ENCODE data around the gene CFAP61. TPM values are rescaled to one million over a fixed set of nuclear protein-coding genes. Genes with fewer than 3 reads are reported as not detected.
A peak's percentile ranks its signal among the peaks of the same experiment; 100 is the strongest.

The CFAP61 gene
- total RNA-seq, 2 donors from 2014 or later = 1.0 to 1.9 TPM

DNA sequence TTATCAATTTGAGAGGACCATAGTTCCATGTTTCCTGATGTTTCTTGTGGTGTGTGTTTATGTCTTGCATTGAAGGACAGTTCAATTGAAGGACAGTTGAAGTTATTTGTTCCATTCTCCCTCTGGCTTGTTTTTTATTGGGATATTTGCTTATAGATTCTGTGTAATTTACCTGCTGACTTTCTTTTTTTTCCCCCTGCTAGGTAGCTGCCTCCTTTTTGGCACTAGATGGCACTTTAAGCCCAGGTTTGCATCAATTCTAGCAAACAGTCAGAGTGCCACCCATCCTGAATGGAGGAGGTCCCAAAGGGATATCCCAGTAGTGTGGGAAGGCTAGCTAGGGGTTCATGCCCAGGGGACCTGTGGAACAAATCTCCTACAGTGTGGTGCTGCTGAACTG, 78.1 kb downstream of the CFAP61 start:
- Histone ChIP-seq H3K4me3 (no peak overlapping the region), H3K27me3 (no peaks in the 10 kb centered on the region), H3K9me3 (peaks cover 0 to 39% of the 10 kb centered on the region in 2 donors), H3K27ac (no peak overlapping the region), H3K4me1 (no peaks in the 10 kb centered on the region), H3K36me3 (no peaks in the 10 kb centered on the region)
- TF ChIP-seq, protein P1, sequence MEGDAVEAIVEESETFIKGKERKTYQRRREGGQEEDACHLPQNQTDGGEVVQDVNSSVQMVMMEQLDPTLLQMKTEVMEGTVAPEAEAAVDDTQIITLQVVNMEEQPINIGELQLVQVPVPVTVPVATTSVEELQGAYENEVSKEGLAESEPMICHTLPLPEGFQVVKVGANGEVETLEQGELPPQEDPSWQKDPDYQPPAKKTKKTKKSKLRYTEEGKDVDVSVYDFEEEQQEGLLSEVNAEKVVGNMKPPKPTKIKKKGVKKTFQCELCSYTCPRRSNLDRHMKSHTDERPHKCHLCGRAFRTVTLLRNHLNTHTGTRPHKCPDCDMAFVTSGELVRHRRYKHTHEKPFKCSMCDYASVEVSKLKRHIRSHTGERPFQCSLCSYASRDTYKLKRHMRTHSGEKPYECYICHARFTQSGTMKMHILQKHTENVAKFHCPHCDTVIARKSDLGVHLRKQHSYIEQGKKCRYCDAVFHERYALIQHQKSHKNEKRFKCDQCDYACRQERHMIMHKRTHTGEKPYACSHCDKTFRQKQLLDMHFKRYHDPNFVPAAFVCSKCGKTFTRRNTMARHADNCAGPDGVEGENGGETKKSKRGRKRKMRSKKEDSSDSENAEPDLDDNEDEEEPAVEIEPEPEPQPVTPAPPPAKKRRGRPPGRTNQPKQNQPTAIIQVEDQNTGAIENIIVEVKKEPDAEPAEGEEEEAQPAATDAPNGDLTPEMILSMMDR (IDR thresholded peaks at IDR 0.05) = peak in 1 of 2 donors; percentile 19
- DNase-seq (ENCODE audit: low spot score) = no peak

DNA sequence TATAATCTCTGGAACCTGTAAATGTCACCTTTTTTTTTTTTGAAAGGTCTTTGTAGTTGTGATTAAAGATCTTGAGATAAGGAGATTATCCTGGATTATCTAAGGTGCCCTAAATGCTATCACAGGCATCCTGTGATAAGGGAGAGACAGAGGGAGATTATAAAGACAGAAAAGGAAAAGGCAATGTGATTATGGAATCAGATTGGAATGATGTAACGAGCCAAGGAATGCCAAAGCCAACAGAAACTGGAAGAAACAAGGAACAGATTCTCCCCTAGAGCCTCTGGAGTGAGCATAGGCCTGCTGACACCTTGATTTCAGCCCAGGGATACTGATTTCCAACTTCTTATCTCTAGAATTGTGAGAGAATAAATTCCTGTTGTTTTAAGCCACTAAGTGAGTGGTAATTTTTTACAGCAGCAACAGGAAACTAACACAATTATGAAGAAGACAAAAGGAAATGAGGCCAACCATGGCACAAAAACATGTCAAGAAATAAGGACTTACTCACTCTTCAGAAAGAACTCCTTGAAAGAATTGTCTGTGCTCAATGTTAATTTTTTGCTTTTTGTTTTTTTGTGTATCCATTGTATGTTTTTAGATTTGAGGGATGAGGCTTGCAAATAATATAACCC, 82.7 kb downstream of the CFAP61 start:
- no peaks in the 10 kb centered on the region for H3K36me3 ChIP-seq
- H3K27ac ChIP-seq = no peak overlapping the region
- H3K27me3 ChIP-seq = no peaks in the 10 kb centered on the region
- TF ChIP-seq, protein P1 (IDR thresholded peaks at IDR 0.05) = no peak
- DNase-seq (ENCODE audit: low spot score) = no peak
- H3K4me1 ChIP-seq = no peaks in the 10 kb centered on the region
- H3K9me3 ChIP-seq = peaks cover 0 to 27% of the 10 kb centered on the region in 2 donors
- H3K4me3 ChIP-seq = no peak overlapping the region

DNA sequence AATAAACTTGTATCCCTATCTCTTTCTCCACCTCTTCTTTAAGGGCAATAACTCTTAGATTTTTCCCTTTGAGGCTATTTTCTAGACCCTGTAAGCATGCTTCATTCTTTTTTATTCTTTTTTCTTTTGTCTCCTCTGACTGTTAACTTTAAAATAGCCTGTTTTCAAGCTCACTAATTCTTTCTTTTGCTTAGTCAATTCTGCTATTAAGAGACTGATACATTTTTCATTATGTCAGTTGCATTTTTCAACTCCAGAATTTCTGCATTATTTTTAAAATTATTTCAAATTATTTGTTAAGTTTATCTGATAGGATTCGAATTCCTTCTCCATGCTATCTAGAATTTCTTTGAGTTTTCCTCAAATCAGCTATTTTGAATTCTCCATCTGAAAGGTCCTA, 84.0 kb downstream of the CFAP61 start:
- TF ChIP-seq, protein P1 (IDR thresholded peaks at IDR 0.05) = no peak
- H3K9me3 ChIP-seq = peaks cover 0 to 18% of the 10 kb centered on the region in 2 donors
- no peak for DNase-seq (ENCODE audit: low spot score)
- no peaks in the 10 kb centered on the region for H3K36me3 ChIP-seq
- no peaks in the 10 kb centered on the region for H3K4me1 ChIP-seq
- no peak overlapping the region for H3K4me3 ChIP-seq
- no peaks in the 10 kb centered on the region for H3K27me3 ChIP-seq
- H3K27ac ChIP-seq = no peak overlapping the region

DNA sequence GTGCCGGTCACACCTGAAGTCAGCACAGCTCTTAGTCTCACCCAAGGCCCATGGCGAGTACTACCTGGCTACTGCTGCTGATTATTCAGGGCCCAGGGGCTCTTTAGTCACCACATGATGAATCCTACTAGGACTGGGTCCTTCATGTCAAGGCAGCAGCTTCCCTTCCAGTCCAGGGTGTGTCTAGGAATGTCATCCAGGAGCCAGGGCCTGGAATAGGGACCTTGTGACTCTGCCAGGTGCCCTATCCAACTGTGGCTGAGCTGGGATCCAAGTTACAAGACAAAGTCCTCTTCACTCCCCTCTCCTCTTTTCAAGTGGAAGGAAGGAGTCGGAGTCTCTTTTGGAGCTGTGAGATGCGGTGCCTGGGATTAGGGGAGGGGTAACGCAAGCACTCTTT, 85.5 kb downstream of the CFAP61 start:
- Histone ChIP-seq H3K4me3 (no peak overlapping the region), H3K9me3 (peaks cover 0 to 12% of the 10 kb centered on the region in 2 donors), H3K27me3 (no peaks in the 10 kb centered on the region), H3K36me3 (no peaks in the 10 kb centered on the region), H3K4me1 (no peaks in the 10 kb centered on the region), H3K27ac (peak overlapping the region; percentile 5 to 59)
- no peak for DNase-seq (ENCODE audit: low spot score)
- TF ChIP-seq, protein P1 (IDR thresholded peaks at IDR 0.05) = no peak

DNA sequence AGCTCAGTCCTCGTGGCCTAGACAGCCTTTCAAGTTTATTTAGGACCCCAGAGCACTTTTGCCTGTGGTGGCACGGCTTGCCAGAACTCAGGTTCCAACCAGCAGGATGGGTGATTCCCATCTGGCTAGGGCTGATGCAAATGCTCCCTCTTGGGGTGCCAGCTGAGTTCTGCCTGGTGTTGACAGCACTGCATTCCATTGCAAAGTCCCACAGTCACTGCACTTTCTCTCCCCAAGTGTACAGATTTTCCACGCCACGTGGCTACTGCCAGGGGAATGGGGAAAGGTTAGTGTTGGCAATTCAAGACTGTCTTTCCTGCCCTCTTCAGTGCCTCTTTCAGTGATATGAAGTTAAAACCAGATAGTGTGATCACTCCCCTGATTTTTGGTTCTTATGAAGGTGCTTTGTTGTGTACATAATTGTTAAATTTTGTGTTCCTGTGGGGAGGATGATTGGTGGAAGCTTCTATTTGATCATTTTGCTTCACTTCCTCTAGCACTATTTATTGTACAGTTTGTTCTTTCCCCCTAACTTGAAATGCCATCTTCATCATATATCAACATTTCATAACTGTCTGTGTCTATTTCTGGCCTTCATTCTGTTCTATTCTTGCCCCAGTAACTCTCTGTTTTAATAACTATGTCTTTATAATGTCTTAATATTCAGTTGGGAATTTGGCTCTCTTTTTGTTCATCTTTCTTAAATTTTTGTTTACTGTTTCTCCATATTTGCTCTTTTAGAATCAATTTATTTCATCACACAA, 86.2 kb downstream of the CFAP61 start:
- Histone ChIP-seq H3K36me3 (no peaks in the 10 kb centered on the region), H3K4me1 (no peaks in the 10 kb centered on the region), H3K27me3 (no peaks in the 10 kb centered on the region), H3K4me3 (no peak overlapping the region), H3K9me3 (peaks cover 0 to 5% of the 10 kb centered on the region in 2 donors), H3K27ac (peak overlapping the region in 1 of 2 donors; percentile 59)
- TF ChIP-seq, protein P1 (IDR thresholded peaks at IDR 0.05) = no peak
- no peak for DNase-seq (ENCODE audit: low spot score)
